ENCODE measurements around the gene PDZD4.
"Not testable (repeated sequence)": the region's sequence is repeated elsewhere in the genome, so short reads cannot be mapped to it uniquely, and the experiment has no call there.

PDZD4 gene

GRCh38 chrX:153831429-153832150, 1.2 kb upstream of the PDZD4 start:
- DNase-seq: peak; percentile 18 to 43 (median 22)

DNA sequence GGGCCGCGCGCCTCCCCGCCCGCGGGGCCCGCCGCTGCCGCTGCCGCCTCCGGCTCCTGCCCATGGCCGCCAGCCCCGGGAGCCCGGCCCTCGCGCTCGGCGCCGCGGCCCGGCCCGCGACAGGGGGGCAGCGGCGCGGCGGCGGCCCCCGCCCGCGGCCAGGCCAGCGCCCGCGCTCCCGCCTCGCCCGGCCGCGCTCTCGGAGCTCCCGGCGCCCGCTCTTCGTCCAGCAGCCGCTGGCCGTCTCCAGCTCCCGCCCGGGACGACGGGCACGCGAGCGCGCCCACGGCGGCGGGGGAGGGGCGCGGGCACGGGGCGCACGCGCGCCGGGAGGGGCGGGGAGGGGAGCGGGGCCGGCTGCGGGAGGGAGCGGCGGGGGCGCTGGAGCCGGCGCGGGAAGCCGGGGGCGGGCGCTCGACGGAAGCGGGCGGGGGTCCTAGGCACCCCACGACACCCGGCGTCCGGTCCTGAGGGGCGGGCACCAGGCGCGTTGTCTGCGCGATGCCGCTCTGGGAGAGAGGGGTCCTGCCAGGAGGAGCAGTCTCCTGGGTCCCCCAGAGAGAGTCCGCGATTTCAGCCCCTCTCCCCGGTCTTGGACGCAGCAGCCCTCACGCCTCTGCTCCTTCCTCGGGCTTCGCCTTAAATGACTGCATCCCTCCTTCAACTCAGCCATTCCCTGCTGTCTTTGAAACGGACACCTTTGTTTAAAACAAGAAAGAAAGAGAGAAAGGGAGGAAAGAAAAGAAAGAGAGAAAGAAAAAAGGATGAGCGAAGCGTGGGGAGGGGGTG, 490 bp upstream of the PDZD4 start:
- DNase-seq: no peak

DNA sequence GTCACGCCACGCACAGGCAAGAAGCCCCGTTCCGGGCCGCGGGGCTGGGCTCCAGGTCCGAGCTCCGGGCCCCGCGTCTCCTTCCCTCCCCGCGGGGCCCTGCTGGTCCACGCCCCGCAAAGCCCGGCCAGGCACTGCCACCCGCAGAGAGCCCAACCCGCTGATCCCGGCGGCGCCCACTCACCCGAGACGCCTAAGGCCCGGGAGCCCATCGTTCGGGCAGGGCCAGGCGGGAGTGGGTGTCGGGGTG, 870 bp downstream of the PDZD4 start:
- DNase-seq: no peak

DNA sequence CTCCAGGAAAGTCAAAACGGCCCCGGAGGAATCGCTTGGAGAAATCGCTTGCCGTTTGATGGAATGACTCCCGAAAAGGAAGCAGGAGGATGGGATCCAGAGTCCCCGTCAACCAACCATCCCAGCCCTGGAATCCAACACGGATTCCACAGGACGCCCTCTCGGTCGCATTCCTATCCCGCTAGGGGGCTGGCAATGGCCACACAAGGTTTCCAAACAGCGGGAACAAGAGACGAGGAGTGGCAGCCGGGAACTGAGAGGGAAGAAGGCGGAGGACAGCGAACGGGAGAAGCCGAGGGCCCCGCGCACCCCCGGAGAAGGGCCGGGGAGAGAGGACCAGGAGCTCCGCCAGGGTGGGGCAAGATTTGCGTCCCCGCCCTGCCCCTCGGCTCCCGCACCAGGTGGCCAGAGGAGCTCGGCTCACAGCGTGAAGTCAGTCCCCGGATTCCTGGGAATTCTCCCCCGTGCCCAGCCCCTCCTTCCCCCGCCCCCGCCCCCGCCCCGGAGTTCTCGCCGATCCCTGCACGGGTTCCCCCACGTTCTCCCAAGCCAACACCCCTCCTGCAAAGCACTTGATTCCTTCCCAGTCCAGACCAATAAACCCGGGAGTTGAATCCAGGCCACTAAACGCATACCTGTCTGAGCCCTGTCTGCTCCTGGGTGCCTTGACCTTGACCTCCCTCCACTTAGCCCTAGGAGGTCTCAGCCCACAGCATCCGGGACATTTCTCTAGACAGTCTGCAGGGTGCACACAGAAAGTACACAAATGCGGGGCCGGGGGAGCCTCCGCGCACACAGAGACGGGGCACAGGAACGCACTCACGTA, 1.4 kb downstream of the PDZD4 start:
- DNase-seq: no peak

GRCh38 chrX:153828308-153828707, 2.0 kb downstream of the PDZD4 start:
- no peak for DNase-seq

GRCh38 chrX:153827903-153828302, 2.4 kb downstream of the PDZD4 start:
- no peak for DNase-seq

- DNase-seq: no peak
Measured at GRCh38 chrX:153827016-153827415, 3.3 kb downstream of the PDZD4 start.

- DNase-seq: no peak
Measured at GRCh38 chrX:153825042-153825441, 5.3 kb downstream of the PDZD4 start.

DNA sequence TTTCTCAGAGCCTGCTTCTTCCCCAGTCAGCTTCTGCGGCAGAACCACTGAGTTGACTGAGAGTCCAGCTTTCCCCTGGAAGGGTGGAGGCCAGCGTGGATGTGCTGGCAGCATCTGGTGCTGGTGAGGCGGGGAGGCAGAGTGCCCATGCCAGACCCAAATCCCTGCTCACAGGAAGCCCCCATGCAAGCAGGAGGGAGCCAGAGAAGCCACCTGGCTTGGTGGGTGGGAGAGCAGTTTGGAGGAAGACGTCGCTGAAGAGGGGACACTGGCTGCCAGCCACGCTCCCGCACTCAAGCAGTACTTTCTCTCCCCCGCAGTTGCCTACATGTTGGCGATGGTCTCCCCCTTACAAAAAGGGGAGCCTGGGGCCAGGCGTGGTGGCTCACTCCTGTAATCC, 6.0 kb downstream of the PDZD4 start:
- no peak for DNase-seq

DNA sequence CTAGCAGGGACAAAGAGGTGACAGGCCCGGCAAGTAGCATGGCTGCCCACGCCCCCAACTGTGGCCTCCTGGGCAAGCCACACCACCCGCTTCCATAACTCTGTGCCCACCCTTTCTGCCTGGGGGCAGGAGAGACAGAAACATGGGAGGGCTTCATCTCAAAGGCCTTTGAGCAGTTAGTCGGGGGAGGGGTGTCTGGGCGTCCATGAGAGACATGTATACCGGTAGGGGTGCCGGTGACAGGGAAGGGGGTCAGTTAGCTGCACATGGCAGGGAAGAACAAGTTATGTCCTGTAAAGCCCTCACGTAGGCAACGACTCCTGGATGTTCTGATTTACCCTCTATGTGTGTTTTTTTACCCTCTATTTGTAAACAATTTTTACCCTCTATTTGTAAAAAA, 9.3 kb downstream of the PDZD4 start:
- no peak for DNase-seq

DNA sequence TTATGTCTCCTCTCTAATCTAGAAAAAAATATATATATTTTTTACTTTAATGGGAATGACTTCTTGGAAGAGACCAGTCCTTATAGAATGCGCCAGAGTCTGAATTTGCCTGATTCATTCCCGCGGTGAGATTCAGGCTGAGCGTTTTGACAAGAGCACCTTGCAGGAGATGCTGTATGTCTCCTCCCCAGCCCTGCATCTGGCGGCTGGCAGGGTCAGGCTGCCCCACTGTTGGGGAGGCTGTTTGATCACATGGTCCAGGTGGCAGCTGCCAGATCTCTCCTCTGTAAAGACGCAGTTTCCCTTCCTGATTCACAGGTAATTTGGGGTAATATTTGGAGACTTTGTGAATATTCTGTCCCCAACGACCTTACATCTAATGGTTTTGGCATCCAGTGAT, 9.7 kb downstream of the PDZD4 start:
- DNase-seq: no peak

- peak; percentile 42 to 57 (median 53) for DNase-seq
Measured at GRCh38 chrX:153819384-153820040, 10.8 kb downstream of the PDZD4 start.

DNA sequence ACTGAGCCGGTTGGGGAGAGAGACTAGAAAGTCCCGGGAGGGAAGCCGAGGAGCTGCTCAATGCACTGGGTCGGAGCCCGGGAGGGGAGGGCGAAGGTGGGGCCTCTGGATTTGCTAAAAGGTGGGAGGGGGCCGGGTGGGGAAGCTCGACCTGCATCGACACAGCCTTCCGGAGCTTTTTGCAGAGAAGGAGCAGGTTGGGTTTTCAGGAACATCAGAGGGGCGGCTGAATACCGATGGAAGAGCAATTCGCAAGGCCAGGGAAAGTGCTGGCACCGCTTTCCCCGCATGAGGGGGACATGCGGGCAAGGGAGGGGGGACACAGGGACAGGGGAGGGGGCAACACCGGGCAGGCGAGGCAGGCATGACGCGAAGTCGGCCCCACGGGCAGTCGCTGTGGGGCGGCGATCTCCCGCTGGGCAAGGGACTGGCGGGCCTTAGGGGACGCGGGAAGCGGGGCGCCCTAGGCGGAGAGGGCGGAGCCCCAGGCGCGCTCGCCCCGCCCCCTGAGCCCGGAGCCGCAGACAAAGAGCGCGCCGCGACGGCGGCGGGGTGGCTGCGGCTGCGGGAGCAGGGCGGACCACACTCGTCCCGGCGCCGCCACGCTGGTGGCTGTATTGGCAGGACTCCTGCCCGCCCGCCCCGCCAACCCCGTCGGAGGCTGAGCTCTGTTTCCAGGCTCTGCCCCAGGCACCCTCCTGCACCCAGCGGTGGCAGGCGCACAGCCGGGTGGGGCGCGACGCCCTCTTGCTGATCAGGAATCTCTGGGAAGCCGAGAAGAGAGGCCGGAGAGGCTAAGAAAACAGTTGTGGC, 11.6 kb downstream of the PDZD4 start:
- peak; percentile 29 to 67 (median 32) for DNase-seq

DNA sequence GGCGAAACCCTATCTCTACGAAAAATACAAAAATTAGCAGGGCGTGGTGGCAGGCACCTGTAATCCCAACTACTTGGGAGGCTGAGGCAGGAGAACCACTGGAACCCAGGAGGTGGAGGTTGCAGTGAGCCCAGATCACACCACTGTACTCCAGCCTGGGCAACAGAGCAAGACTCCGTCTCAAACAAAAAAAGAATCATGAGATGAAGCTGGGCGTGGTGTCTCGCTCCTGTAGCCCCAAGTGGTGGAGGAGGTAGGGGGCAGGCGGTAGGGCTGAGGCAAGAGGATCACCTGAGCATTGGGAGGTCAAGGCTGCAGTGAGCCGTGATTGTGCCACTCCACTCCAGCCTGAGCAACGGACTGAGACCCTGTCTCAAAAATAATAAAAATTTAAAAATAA, 12.3 kb downstream of the PDZD4 start:
- not testable (repeated sequence) for DNase-seq

DNA sequence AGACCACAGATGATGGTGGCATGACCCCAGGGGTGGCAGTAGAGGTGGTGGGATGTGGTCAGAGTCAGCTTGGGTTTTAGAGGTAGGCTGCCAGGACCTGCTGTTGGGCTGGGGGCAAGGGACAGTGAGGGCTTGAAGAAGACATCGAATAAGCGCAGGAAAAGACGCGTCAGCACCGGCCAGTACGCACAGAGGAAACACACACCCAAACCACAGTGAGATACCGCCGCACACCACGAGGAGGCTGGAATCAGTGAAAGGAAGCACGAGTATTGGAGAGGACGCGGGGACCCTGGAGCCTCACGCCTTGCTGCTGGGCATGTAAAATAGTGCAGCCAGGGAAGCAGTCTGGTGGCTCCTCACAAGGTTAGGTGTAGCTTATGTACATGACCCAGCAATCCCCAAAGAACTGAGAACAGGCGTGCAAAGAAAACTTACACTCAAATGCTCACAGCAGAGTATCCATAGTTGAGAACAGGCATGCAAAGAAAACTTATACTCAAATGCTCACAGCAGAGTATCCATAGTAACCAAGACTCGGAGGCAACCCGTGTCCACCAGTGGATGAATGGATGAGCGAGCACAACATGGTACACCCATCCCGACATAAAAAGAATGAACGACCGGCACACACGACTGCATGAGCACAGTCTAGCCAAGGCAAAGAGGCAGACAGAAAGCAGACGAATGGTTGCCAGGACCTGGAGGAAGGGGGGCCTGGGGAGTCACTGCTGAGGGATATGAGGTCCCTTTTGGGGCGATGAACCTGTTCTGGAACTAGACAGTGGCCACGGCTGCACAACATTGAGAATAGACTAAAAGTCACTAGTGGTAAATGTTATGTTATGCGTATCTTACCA, 13.3 kb downstream of the PDZD4 start:
- DNase-seq: peak in 2 of 3 donors; percentile 30 to 46

GRCh38 chrX:153814591-153815315, 15.6 kb downstream of the PDZD4 start:
- DNase-seq: peak in 1 of 3 donors; percentile 15

DNA sequence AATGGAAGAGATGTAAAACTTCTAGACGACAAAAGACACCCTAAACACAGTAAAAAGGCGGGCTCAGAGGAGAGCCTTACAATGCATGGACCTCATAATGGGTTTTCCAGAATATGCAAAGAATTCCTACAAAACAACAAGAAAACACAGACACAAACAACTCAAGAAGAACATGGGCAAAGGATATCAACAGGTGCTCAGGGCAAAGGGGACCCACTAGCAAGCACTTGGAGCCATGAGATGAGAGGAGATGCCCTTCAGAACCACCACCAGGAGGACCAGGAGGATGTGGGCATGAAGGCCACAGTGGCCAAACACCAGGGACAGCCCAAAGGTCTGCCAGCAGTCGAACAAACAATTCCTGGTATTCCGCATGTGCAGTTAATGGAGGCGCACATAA, 17.2 kb downstream of the PDZD4 start:
- DNase-seq: no peak

- no peak for DNase-seq
Measured at GRCh38 chrX:153812220-153812619, 18.1 kb downstream of the PDZD4 start.

- DNase-seq: no peak
Measured at GRCh38 chrX:153807976-153808375, 22.4 kb downstream of the PDZD4 start.

DNA sequence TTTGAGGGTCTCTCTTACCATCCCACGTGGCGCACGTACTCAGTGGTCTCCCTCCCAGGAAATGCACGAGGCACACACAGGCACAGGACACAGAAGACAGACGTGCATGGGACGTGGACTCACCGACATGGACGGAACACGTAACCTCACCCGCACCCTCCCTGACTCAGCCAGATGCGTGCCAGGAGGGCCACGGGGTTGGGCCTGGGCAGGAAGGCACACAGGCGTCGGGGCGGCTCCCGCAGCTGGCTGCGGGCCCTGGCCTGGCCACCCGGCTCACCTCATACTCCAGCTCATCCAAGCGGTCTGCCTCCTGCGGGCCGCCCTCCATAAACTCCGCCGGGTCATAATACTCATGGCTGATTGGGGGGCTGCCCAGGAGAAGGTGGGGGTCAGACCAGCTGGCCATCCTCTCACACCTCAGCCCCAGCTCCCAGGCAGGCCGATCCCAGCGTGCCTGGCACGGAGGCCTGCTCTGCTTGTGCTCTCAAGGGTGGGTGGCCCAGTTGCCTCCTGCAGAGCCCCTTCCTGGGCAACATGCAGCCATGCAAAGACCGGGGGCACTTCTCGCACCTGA, 23.3 kb downstream of the PDZD4 start:
- no peak for DNase-seq

Measured in suppressor macrophage treated with lipopolysaccharide for 1 hour (primary cell).